ENCODE measurements around the gene KLK13.

Gene KLK13

DNA sequence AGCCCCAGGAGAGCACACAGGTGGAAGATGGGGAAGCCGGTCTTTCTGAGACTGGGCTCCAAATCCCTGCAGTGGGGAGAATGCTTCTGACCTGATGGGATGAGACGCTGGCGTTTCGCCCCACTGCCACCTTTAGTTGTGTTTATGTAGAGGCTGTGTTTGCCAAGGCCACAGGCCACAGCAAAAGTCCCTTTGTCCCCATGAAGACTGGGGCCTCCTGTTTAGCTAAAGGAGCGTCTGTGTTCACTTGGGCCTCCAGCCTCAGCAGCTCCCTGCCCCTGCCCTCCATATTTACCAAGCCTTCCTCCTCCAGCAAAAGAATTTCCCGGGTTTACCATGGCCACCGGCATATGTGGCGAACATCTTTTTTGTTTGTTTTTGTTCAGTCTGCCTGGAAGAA lies 28.2 kb upstream of the KLK13 start:
- Histone ChIP-seq H3K9me3 (ENCODE audit: severe bottlenecking) (no peaks in the 10 kb centered on the region), H3K36me3 (ENCODE audit: low read depth) (no peaks in the 10 kb centered on the region; the same call in 1 of the 2 replicates), H3K4me1 (ENCODE audit: insufficient read depth, poor library complexity, severe bottlenecking) (peaks cover 7% of the 10 kb centered on the region), H3K27me3 (ENCODE audit: insufficient read depth, poor library complexity, severe bottlenecking) (no peaks in the 10 kb centered on the region), H3K27ac (ENCODE audit: poor library complexity, severe bottlenecking) (no peak overlapping the region), H3K4me3 (ENCODE audit: severe bottlenecking) (no peak overlapping the region)
- DNase-seq (ENCODE audit: low spot score), result no peak
- TF ChIP-seq, protein P1, sequence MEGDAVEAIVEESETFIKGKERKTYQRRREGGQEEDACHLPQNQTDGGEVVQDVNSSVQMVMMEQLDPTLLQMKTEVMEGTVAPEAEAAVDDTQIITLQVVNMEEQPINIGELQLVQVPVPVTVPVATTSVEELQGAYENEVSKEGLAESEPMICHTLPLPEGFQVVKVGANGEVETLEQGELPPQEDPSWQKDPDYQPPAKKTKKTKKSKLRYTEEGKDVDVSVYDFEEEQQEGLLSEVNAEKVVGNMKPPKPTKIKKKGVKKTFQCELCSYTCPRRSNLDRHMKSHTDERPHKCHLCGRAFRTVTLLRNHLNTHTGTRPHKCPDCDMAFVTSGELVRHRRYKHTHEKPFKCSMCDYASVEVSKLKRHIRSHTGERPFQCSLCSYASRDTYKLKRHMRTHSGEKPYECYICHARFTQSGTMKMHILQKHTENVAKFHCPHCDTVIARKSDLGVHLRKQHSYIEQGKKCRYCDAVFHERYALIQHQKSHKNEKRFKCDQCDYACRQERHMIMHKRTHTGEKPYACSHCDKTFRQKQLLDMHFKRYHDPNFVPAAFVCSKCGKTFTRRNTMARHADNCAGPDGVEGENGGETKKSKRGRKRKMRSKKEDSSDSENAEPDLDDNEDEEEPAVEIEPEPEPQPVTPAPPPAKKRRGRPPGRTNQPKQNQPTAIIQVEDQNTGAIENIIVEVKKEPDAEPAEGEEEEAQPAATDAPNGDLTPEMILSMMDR (IDR thresholded peaks at IDR 0.05; ENCODE audit: poor library complexity, severe bottlenecking), result no peak
- ATAC-seq (ENCODE audit: low read depth), result no peak

DNA sequence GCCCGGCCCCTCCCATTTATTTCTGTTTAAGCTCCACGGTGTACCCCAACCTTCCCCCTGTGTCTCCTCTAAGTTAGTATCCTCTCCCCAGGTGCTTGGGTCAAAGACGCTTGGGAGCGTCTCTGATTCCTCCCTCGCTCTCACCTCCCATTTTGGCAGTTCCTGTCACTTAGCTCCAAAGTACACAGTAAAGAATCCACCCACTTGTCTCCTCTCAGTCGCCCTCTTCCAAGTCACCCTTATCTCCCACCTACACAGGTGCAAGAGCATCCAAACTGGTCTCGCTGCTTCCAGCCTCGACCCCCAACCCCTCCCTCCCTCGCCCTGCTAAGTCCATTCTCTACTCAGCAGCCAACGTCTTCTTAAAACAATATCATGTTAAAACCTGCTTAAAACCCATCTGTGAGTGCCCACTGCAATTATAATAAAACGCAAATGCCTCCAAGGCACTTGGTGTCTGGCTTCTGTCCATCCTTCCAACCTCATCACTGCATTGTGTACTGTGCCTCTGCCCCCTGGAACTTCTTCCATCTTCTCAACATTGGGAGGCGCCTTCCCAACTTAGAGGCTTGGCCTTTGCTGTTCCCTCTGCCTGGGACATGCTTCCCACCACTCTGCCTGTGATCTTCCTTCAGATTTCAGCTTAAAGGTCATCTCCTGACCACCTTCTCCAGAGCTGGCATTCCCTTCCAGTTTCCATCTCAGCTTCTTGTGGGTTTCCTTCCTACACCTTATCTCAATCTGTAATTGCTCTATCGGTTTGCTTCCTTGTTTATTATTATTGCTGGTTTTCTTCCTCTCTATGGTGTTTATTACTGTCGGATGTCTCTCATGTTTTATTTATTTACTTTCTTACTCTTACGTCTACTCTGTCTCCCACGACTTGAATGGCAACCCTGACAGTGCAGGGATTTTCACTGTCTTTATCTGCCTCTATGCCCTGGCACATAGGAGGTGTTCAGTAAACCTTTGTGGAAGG lies 27.3 kb upstream of the KLK13 start:
- Histone ChIP-seq H3K27ac (ENCODE audit: poor library complexity, severe bottlenecking) (no peak overlapping the region), H3K4me1 (ENCODE audit: insufficient read depth, poor library complexity, severe bottlenecking) (peaks cover 5% of the 10 kb centered on the region), H3K36me3 (ENCODE audit: low read depth) (no peaks in the 10 kb centered on the region), H3K4me3 (ENCODE audit: severe bottlenecking) (no peak overlapping the region), H3K27me3 (ENCODE audit: insufficient read depth, poor library complexity, severe bottlenecking) (no peaks in the 10 kb centered on the region), H3K9me3 (ENCODE audit: severe bottlenecking) (no peaks in the 10 kb centered on the region)
- ATAC-seq (ENCODE audit: low read depth), result no peak
- no peak for DNase-seq (ENCODE audit: low spot score)
- TF ChIP-seq, protein P1 (IDR thresholded peaks at IDR 0.05; ENCODE audit: poor library complexity, severe bottlenecking), result no peak

DNA sequence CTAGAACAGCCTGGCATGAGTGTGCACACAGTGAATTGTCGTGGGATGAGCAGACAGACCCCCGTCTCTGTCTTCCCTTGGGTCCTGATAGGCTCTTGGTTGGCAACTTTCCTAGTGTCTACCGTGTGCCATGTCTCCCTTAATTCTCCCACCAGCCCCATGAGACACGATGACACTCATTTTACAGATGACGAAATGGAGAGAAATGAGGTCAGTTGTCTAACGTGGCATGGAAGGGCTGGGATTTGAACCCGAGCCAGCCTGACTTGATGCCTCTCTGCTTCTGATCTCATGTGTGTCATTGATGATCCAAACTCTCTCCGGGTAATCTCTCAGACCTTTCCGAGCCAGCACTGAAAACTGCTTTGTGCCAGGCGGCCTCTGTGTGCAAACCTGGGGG lies 26.2 kb upstream of the KLK13 start:
- DNase-seq (ENCODE audit: low spot score), result no peak
- no peaks in the 10 kb centered on the region for H3K9me3 ChIP-seq (ENCODE audit: severe bottlenecking)
- H3K4me1 ChIP-seq (ENCODE audit: insufficient read depth, poor library complexity, severe bottlenecking), result no peaks in the 10 kb centered on the region
- no peaks in the 10 kb centered on the region for H3K36me3 ChIP-seq (ENCODE audit: low read depth)
- H3K4me3 ChIP-seq (ENCODE audit: severe bottlenecking), result no peak overlapping the region
- H3K27ac ChIP-seq (ENCODE audit: poor library complexity, severe bottlenecking), result no peak overlapping the region
- TF ChIP-seq, protein P1 (IDR thresholded peaks at IDR 0.05; ENCODE audit: poor library complexity, severe bottlenecking), result no peak
- no peaks in the 10 kb centered on the region for H3K27me3 ChIP-seq (ENCODE audit: insufficient read depth, poor library complexity, severe bottlenecking)
- ATAC-seq (ENCODE audit: low read depth), result no peak

DNA sequence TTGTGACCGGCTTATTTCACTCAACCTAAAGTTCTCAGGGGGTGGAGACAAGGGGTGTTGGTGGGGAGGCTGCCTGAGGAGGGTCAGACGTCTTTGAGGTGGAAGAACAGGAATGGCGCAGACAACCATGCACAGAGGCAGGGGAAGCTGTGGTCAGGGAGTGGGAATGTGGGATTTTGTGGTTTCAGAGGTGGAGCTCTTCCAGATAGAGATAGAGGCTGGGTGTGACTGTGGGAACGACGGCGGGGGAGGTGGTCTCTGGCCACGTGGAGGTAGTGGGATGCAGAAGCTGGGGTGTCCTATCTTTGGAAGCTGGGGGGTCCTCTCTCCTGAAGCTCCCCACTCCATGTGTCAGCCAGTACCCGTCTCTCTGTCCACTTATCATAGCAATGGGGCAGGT lies 25.6 kb upstream of the KLK13 start:
- no peak overlapping the region for H3K4me3 ChIP-seq (ENCODE audit: severe bottlenecking)
- TF ChIP-seq, protein P1 (IDR thresholded peaks at IDR 0.05; ENCODE audit: poor library complexity, severe bottlenecking), result no peak
- H3K4me1 ChIP-seq (ENCODE audit: insufficient read depth, poor library complexity, severe bottlenecking), result no peaks in the 10 kb centered on the region
- H3K27ac ChIP-seq (ENCODE audit: poor library complexity, severe bottlenecking), result no peak overlapping the region
- no peaks in the 10 kb centered on the region for H3K9me3 ChIP-seq (ENCODE audit: severe bottlenecking)
- no peaks in the 10 kb centered on the region for H3K27me3 ChIP-seq (ENCODE audit: insufficient read depth, poor library complexity, severe bottlenecking)
- ATAC-seq (ENCODE audit: low read depth) (no peak), DNase-seq (ENCODE audit: low spot score) (no peak)
- no peaks in the 10 kb centered on the region for H3K36me3 ChIP-seq (ENCODE audit: low read depth)

DNA sequence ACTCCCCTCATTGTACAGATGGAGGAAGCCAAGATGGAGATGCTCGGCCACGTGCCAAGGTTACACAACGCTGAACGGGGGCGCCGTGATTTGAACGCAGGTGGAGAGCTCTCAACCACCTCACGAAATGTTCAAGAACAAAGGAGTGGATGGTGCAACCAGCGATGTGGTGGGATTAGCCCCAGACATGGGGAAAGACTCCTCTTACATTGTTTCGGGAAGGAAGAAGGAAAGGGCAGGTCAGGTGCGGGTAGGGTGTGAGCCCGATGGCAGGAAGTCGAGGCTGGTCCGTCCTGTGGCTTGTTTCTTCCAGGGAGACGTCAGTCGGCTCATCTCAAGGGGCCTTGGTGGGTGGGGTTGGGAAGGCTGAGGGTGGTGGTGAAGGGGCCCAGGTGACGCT lies 24.9 kb upstream of the KLK13 start:
- TF ChIP-seq, protein P1 (IDR thresholded peaks at IDR 0.05; ENCODE audit: poor library complexity, severe bottlenecking), result no peak
- ATAC-seq (ENCODE audit: low read depth), result no peak
- no peaks in the 10 kb centered on the region for H3K27me3 ChIP-seq (ENCODE audit: insufficient read depth, poor library complexity, severe bottlenecking)
- H3K36me3 ChIP-seq (ENCODE audit: low read depth), result no peaks in the 10 kb centered on the region
- no peak overlapping the region for H3K27ac ChIP-seq (ENCODE audit: poor library complexity, severe bottlenecking)
- H3K9me3 ChIP-seq (ENCODE audit: severe bottlenecking), result no peaks in the 10 kb centered on the region
- no peak for DNase-seq (ENCODE audit: low spot score)
- H3K4me1 ChIP-seq (ENCODE audit: insufficient read depth, poor library complexity, severe bottlenecking), result no peaks in the 10 kb centered on the region
- no peak overlapping the region for H3K4me3 ChIP-seq (ENCODE audit: severe bottlenecking)
